Activated T-cell treated with anti-CD3 and anti-CD28 coated beads for 1 hour (primary cell): ENCODE data around the gene RAD51B.

ENCODE experiments used
- DNase-seq: peaks from one replicate; pipeline ENCODE4 v3.0.0-alpha.2; 2020; ENCODE audit warnings: low read depth

The RAD51B gene

GRCh38 chr14:67900231-67900630 is 80.7 kb downstream of the RAD51B start:
- DNase-seq = no peak

- DNase-seq = no peak
These were observed 88.6 kb downstream of the RAD51B start for GRCh38 chr14:67908052-67908754.

DNA sequence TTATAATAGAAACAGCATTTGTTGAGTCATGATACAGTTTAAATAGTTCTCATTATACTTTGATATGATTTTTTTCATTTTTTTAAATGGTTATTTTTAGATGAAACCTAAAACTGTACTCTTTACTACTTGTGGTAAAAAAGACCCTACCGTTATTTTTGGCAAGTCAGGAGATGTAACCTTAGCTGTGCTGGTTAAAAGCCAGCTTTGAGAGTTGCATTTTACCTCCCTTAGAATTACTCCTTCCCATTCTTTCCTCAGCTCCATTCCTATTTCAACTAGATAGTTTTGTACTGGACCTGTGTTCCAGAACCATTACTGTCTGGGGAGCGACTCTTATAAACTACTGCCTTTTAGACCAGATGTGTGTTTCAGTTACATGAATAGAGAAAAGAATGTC is 92.0 kb downstream of the RAD51B start:
- no peak for DNase-seq

GRCh38 chr14:67916430-67916829 is 96.9 kb downstream of the RAD51B start:
- no peak for DNase-seq

DNA sequence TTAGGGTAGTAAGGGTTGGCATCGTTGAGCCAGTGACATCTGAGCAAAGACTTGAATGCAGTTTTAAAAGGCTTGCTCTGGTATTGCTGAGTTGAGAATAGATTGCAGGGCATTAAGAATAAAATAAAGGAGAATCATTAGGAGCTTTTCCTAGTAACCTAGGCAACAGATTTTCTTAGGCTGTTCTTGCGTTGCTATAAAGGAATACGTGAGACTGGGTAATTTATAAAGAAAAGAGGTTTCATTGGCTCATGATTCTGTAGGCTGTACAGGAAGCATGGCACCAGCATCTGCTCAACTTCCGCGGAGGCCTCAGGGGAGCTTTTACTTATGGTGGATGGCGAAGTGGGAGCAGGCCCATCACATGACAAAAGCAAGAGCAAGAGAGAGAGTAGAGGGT is 97.4 kb downstream of the RAD51B start:
- no peak for DNase-seq

DNA sequence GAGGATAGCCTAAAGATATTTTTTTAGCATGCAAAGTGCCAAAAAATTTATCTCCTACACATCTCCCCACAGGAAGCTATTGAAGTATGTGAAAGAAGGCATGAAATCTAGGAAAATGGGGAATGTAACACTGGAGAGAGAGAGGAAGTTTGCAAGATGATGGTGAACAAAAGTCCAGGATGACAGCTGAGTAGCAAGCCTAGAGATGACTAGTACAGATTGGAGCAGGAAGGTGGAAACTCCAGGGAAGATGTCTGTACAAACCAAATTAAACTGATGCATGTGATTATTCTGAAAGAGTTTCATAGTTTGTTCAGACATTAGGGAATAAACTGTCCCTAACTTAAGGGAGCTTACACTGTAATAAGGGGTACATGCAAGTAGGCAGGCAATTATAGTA is 99.3 kb downstream of the RAD51B start:
- DNase-seq = no peak

- DNase-seq = no peak
These were observed 99.9 kb downstream of the RAD51B start for GRCh38 chr14:67919259-67920032.

GRCh38 chr14:67926821-67927220 is 107.2 kb downstream of the RAD51B start:
- no peak for DNase-seq

- DNase-seq = no peak
These were observed 107.7 kb downstream of the RAD51B start for GRCh38 chr14:67927244-67927643.

DNA sequence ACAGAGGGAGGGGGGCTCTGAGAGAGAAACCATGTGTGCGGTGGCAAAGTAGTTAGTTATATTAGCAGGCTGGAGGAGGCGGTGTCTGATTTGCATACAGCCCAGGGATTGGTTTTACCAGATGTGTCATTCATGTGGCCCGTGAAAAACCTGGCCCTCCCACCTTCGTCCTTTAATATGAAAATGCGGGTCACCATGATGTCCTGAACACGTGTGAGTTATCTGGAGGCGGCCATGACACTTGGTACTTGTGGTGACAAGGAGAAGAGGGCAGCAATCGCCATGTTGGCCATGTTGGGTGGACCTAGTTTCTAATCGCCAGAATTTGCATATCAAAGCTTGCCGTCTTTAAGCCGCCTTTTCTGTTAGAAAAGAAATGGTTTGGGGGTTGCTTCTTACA is 108.8 kb downstream of the RAD51B start:
- DNase-seq = no peak

DNA sequence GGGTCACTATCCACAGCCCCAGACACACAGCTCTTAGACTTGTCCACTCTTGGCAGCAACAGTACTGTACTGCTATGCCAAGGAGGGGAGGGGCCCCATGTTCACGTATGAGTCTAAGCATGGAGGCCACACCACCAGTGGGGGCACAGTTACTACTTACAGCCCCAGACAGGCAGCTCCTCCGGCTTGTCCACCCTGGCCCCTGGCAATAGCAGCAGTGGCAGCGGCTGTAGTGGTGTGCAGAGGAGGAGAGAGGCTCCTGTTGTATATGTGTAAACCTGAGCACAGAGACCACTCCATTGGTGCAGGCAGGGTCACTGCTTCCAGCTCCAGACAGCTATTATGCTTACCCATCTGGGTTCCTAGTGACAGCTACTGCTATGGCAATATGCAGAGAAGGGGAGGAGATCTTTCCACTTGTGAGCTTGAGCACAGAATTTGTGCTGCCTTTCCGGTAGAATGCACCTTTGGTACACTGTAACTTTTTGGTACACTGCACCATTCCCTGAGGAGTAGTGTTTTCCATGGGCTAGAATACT is 113.2 kb downstream of the RAD51B start:
- DNase-seq = no peak

- no peak for DNase-seq
These were observed 113.7 kb downstream of the RAD51B start for GRCh38 chr14:67933266-67933665.

DNA sequence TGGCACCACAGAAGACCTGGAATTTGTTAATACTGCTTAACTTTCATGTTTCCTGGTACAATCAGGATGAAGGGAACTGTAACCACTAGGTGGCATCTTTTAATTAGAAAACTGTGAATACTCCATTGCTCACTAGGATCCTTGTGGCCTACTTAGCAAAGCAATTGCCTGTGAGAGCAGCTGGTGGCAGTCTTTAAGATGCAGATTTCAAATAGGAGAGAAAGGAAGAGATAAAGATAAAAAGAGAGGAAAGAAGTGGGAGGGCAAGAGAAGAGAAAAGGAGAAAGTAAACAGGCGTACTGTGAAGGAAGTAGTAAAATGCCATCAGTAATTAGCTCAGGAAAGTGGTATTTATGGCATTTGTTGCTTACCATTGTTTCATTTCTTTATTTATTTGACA is 114.5 kb downstream of the RAD51B start:
- no peak for DNase-seq

DNA sequence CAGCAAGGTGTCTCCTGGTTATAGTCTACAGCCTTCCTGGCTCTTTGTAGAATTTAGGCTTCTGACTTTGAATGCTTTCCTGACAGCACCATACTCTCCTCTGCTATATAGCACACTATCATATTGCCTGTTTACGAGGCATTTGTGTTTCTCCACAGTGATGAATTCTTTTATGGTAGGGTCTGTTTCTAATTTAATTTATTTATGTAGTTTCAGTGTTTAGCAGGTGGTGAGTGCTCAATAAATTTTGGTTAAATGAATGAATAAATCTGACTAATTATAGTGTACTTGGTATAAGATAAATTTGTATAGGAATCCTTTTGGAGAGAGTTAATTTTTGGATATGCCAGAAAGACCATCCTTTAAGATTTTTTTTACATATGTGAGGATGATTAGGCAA is 115.3 kb downstream of the RAD51B start:
- DNase-seq = no peak

GRCh38 chr14:67935371-67935770 is 115.8 kb downstream of the RAD51B start:
- DNase-seq = no peak

DNA sequence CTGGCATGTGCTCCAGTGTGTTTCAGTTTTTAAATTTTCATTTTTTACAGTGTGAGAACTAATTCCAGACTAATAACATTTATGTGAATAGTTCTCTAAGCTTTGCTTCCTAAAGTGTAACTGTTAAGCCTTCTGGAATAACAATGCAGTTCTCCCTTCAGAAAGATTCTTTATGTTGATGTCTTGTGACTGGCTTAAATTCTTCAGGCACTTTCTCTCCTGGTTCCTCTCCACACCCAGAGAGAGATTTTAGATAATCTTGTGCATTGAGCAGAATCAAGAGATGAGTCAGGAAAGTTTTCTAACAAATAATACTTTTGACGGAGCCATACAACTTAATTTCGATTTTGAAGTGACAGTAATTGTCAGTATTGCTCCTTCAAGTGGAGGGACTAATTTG is 118.5 kb downstream of the RAD51B start:
- DNase-seq = no peak

DNA sequence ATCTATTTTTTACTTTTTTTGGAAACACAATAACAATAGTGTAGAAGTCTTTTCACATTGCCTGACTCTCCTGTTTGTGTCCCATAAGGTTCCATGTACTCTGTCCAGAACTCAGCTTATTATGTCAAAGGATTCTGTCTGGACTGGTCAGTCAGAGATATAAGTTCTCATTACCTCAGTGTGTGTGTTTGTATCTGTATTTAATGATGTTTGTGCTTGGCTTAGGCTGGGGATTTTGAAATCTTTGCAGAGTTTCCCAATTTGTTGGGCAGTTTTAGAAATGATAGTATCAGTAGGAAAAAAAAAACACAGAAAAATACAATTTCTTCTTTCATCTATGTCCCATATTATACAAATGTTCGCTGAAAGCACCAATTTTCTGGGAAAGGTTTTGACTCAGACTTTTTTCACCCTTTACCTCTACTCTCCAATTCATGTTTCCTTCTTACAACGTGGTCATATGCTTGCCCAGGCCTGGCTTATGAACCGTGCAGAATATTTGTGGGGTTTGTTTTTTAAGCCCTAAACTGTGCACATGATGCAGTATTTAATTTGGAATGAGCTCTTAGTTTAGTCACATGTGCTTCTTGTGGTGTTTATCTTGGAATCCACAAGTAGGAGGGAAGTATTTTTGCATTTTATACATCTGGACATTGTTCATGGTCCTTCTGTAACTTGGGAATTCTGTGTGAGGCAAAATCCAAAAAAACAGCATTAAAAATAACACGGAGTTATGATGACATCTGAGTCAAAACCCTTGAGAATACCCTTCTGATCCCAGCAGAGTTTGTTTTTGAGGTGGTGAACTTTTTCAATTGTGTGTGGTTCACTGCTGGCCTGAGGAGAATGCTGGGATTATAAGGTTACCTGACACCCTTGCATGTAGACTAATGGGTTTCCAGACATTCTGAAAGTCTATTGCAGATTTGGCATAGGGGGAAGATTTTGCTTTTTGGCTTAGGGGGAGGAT is 121.2 kb downstream of the RAD51B start:
- no peak for DNase-seq

DNA sequence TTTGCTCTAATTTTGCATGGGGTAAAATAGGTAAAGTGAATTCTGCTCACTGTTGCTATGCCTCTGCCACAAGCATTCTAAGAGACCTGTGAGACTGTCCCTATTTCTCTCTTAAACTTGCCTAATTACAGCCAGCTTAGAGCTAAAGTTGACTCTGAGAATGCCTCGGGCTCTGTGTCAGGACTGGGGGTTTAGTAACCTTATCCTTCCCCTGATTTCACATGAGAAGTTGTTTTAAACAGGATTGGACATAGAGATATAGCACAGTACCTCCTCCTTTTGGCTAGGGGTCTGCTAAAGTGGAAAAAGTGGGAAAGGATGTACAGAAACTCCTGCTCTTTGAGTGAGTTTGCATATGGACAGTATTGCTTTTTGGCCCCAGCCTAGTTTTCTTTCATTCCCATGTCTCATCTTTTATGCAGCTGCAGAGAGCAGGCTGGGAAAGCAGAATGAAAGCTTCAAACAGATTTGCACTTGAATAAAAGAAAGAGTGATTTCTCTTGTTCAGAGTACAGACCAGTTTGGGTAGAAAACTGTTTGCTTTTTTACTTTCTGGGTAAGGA is 122.0 kb downstream of the RAD51B start:
- DNase-seq = no peak

DNA sequence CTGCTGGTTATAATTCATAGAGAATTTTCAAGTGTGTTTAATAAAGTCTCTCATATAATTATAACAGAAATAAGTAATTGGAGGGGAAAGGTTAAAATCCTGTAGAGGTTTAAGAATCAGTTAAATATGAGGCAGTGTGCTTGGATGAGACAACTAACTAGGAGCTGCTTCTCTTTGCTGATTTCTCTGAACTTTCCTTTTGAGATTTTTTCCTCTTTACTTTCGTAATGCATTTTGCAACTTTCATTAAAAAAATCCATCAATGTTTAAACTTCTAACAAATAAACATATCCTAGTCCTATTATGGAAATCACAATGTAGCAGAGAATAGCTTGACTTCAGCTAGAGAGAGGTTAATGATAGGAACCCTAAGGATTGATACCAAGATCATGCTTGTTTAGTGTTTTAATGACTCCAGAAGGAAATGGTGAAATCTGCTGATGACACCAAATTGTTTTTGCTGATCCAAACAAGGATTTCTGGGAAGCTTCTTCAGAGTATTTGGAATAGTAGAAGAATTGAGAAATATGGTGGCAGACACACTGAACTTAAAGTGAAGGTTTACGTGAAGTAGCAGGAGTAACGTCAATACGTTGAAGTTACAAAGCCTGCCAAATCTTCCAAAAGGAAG is 122.6 kb downstream of the RAD51B start:
- DNase-seq = no peak

DNA sequence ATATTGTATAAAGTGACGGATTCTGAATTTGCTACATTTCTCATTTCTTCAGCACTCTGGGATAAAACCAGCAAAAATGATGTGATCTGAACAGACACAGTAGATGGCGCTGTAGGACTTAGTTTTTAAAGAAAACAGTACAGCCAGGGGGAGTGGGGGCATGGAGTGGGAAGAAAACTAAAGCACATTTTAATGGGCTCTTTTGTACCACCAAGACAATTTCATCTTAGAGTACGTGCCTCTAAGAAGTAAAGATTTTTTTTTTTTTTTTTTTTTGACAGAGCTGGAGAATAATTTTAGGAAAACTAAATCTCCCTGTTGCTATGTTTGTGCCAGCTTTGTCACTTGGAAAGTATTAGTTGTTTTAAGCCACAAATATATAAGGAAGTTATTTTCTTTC is 124.4 kb downstream of the RAD51B start:
- DNase-seq = peak; percentile 6

GRCh38 chr14:67944605-67945004 is 125.0 kb downstream of the RAD51B start:
- no peak for DNase-seq
